Measurements from ENCODE around the gene RAB11A.

GRCh38 chr15:65922621-65923020 lies 53.3 kb downstream of the RAB11A start:
- TF ChIP-seq FOXM1 (IDR thresholded peaks at IDR 0.05; ENCODE audit: borderline replicate concordance, low read depth) (no peak), CREB1 (IDR thresholded peaks at IDR 0.05; ENCODE audit: low read depth) (no peak), EP300 (IDR thresholded peaks at IDR 0.05; ENCODE audit: borderline replicate concordance) (no peak), MAX (IDR thresholded peaks at IDR 0.05) (no peak), RAD21 (IDR thresholded peaks at IDR 0.05; ENCODE audit: low read depth) (no peak)
